Neuronal stem cell (in vitro differentiated cells): ENCODE measurements around the gene SAT1.

ENCODE experiments used
- DNase-seq: peaks from one replicate; pipeline ENCODE4 v3.0.0-alpha.2; 2013; ENCODE audit warnings: low spot score
- H2AFZ ChIP-seq: one replicate; pipeline ENCODE4 v1.6.1; 2013; ENCODE audit warnings: mild to moderate bottlenecking, low read length, inconsistent platforms
- H2AK5ac ChIP-seq: 2 replicates; pipeline ENCODE4 v1.6.1; 2013; ENCODE audit warnings: low read depth, mild to moderate bottlenecking, inconsistent platforms, low read length, moderate library complexity, mixed read lengths
- H2BK120ac ChIP-seq: 2 replicates; pipeline ENCODE4 v1.6.1; 2013; ENCODE audit warnings: low read depth, mild to moderate bottlenecking, inconsistent platforms, low read length, moderate library complexity, mixed read lengths
- H2BK12ac ChIP-seq: one replicate; pipeline ENCODE4 v1.6.1; 2013; ENCODE audit warnings: low read length, inconsistent platforms
- H2BK15ac ChIP-seq: 2 replicates; pipeline ENCODE4 v1.6.1; 2013; ENCODE audit warnings: mild to moderate bottlenecking, low read length, inconsistent platforms, mixed read lengths
- H2BK5ac ChIP-seq: one replicate; pipeline ENCODE4 v1.6.1; 2013; ENCODE audit warnings: inconsistent platforms, mild to moderate bottlenecking, low read length, moderate library complexity
- H3K14ac ChIP-seq: one replicate; pipeline ENCODE4 v1.6.1; 2013; ENCODE audit warnings: low read length, inconsistent platforms
- H3K18ac ChIP-seq: 2 replicates; pipeline ENCODE4 v1.6.1; 2013; ENCODE audit warnings: low read length, inconsistent platforms
- H3K23ac ChIP-seq: 2 replicates; pipeline ENCODE4 v1.6.1; 2013; ENCODE audit warnings: low read depth, mild to moderate bottlenecking, mixed read lengths, low read length, inconsistent platforms; ENCODE audit not compliant: poor library complexity
- H3K27ac ChIP-seq: replicated peaks from 3 replicates; pipeline ENCODE4 v1.5.1; 2013; ENCODE audit warnings: low read length, inconsistent platforms
- H3K27me3 ChIP-seq, 3 experiments: 2 replicates each; pipeline ENCODE4 v1.6.1; 2013; ENCODE audit warnings: low read length in 3 of 3, mild to moderate bottlenecking in 2 of 3, inconsistent platforms in 1 of 3, low read depth in 1 of 3, mixed read lengths in 1 of 3, moderate library complexity in 1 of 3; ENCODE audit not compliant: control insufficient read depth in 3 of 3, insufficient read depth in 3 of 3
- H3K36me3 ChIP-seq, 2 donors: replicated peaks in 1 of 2; 2 replicates each; pipeline ENCODE4 v1.6.1; 2013; ENCODE audit warnings: low read length in 2 of 2; ENCODE audit not compliant: control insufficient read depth in 2 of 2, insufficient read depth in 2 of 2
- H3K4ac ChIP-seq: 2 replicates; pipeline ENCODE4 v1.6.1; 2013; ENCODE audit warnings: inconsistent platforms, mild to moderate bottlenecking, low read length, moderate library complexity
- H3K4me1 ChIP-seq, 2 donors: 1 replicate in 1 of 2; 2 replicates in 1 of 2; pipeline ENCODE4 v1.6.1; 2013; ENCODE audit warnings: low read length in 2 of 2, low read depth in 1 of 2; ENCODE audit not compliant: control insufficient read depth in 2 of 2, insufficient read depth in 1 of 2
- H3K4me2 ChIP-seq: one replicate; pipeline ENCODE4 v1.6.1; 2013; ENCODE audit warnings: mild to moderate bottlenecking, low read length, inconsistent platforms; ENCODE audit not compliant: insufficient read depth, poor library complexity, severe bottlenecking
- H3K4me3 ChIP-seq, 2 donors: 2 replicates each; pipeline ENCODE4 v1.5.1; 2013; ENCODE audit warnings: low read length in 2 of 2, mild to moderate bottlenecking in 2 of 2, inconsistent platforms in 1 of 2, moderate library complexity in 1 of 2
- H3K79me1 ChIP-seq: one replicate; pipeline ENCODE4 v1.6.1; 2013; ENCODE audit warnings: low read depth, mild to moderate bottlenecking, inconsistent platforms, low read length, moderate library complexity
- H3K9ac ChIP-seq: one replicate; pipeline ENCODE4 v1.6.1; 2013; ENCODE audit warnings: mild to moderate bottlenecking, low read depth, low read length, inconsistent platforms; ENCODE audit not compliant: poor library complexity
- H3K9me3 ChIP-seq, 2 donors: replicated peaks in 1 of 2; 2 replicates each; pipeline versions ENCODE3 to v1.6.1; 2013; ENCODE audit warnings: low read length in 2 of 2, mild to moderate bottlenecking in 2 of 2, inconsistent platforms in 1 of 2, low read depth in 1 of 2, mixed read lengths in 1 of 2, moderate library complexity in 1 of 2; ENCODE audit not compliant: control insufficient read depth in 2 of 2, insufficient read depth in 1 of 2
- H4K8ac ChIP-seq: one replicate; pipeline ENCODE4 v1.6.1; 2013; ENCODE audit warnings: low read depth, mild to moderate bottlenecking, inconsistent platforms, low read length, moderate library complexity
- H4K91ac ChIP-seq: one replicate; pipeline ENCODE4 v1.6.1; 2013; ENCODE audit warnings: low read length, low read depth, mild to moderate bottlenecking, inconsistent platforms; ENCODE audit not compliant: poor library complexity
- WGBS, 2 donors: extraction: QIAGEN DNeasy Blood & Tissue Kit; methylation state at CpG; one replicate each; pipeline ENCODE4 v1.1.7; 2013; ENCODE audit warnings: missing lambda C conversion rate in 2 of 2, mixed read lengths in 1 of 2; ENCODE audit not compliant: insufficient read length in 2 of 2, insufficient replicate concordance in 1 of 2; ENCODE audit errors: extremely low coverage in 2 of 2; 5-methylcytosine and 5-hydroxymethylcytosine counted together

The SAT1 gene

GRCh38 chrX:23784470-23785331 is 1.7 kb downstream of the SAT1 start:
- Histone ChIP-seq H2BK12ac (no peak overlapping the region), H3K27ac (no peak overlapping the region), H3K23ac (no peak overlapping the region), H3K27me3 (no peaks in the 10 kb centered on the region), H3K4me1 (no peaks in the 10 kb centered on the region), H2BK120ac (no peak overlapping the region), H3K79me1 (no peaks in the 10 kb centered on the region), H3K9ac (no peak overlapping the region), H4K91ac (no peak overlapping the region), H3K4ac (no peak overlapping the region), H2BK5ac (no peak overlapping the region), H3K36me3 (peaks cover 0 to 16% of the 10 kb centered on the region in 2 donors), H2AK5ac (no peak overlapping the region), H2BK15ac (no peak overlapping the region), H2AFZ (no peak overlapping the region), H3K14ac (no peak overlapping the region), H4K8ac (no peak overlapping the region), H3K4me3 (no peak overlapping the region), H3K4me2 (no peak overlapping the region), H3K18ac (no peak overlapping the region), H3K9me3 (no peaks in the 10 kb centered on the region)
- no peak for DNase-seq
- WGBS, 2 donors: no CpG with 5 or more reads among the region's 8 CpGs

GRCh38 chrX:23785580-23785979 is 2.6 kb downstream of the SAT1 start:
- no peak overlapping the region for H3K9ac ChIP-seq
- H4K91ac ChIP-seq: no peak overlapping the region
- H3K36me3 ChIP-seq: peaks cover 0 to 16% of the 10 kb centered on the region in 2 donors
- DNase-seq: no peak
- H2AK5ac ChIP-seq: no peak overlapping the region
- no peak overlapping the region for H3K27ac ChIP-seq
- no peak overlapping the region for H2BK15ac ChIP-seq
- H4K8ac ChIP-seq: no peak overlapping the region
- no peaks in the 10 kb centered on the region for H3K9me3 ChIP-seq
- no peak overlapping the region for H3K4me2 ChIP-seq
- no peaks in the 10 kb centered on the region for H3K4me1 ChIP-seq
- H3K79me1 ChIP-seq: no peaks in the 10 kb centered on the region
- WGBS, 2 donors: no CpG with 5 or more reads among the region's 2 CpGs
- no peak overlapping the region for H2BK120ac ChIP-seq
- H3K4me3 ChIP-seq: no peak overlapping the region
- no peak overlapping the region for H3K18ac ChIP-seq
- H2BK5ac ChIP-seq: no peak overlapping the region
- H2AFZ ChIP-seq: no peak overlapping the region
- H3K4ac ChIP-seq: no peak overlapping the region
- no peak overlapping the region for H3K14ac ChIP-seq
- H3K27me3 ChIP-seq: no peaks in the 10 kb centered on the region
- no peak overlapping the region for H2BK12ac ChIP-seq
- no peak overlapping the region for H3K23ac ChIP-seq

- H3K14ac ChIP-seq: no peak overlapping the region
- H3K27ac ChIP-seq: no peak overlapping the region
- H2AK5ac ChIP-seq: no peak overlapping the region
- H3K4ac ChIP-seq: no peak overlapping the region
- no peak overlapping the region for H3K4me3 ChIP-seq
- H2BK15ac ChIP-seq: no peak overlapping the region
- H3K4me2 ChIP-seq: no peak overlapping the region
- H3K4me1 ChIP-seq: no peaks in the 10 kb centered on the region
- WGBS, 2 donors: no CpG with 5 or more reads among the region's 11 CpGs
- no peak overlapping the region for H2BK5ac ChIP-seq
- no peaks in the 10 kb centered on the region for H3K9me3 ChIP-seq
- H4K91ac ChIP-seq: no peak overlapping the region
- no peak overlapping the region for H4K8ac ChIP-seq
- H3K23ac ChIP-seq: no peak overlapping the region
- H3K79me1 ChIP-seq: no peaks in the 10 kb centered on the region
- no peaks in the 10 kb centered on the region for H3K27me3 ChIP-seq
- H2BK12ac ChIP-seq: no peak overlapping the region
- no peak overlapping the region for H2BK120ac ChIP-seq
- H3K36me3 ChIP-seq: peaks cover 0 to 16% of the 10 kb centered on the region in 2 donors
- no peak overlapping the region for H3K18ac ChIP-seq
- no peak for DNase-seq
- no peak overlapping the region for H2AFZ ChIP-seq
- no peak overlapping the region for H3K9ac ChIP-seq
These were observed 3.4 kb downstream of the SAT1 start for GRCh38 chrX:23786268-23786815.

- Histone ChIP-seq H4K91ac (no peak overlapping the region), H3K4ac (no peak overlapping the region), H3K9me3 (no peaks in the 10 kb centered on the region), H2BK120ac (no peak overlapping the region), H3K27me3 (no peaks in the 10 kb centered on the region), H2BK15ac (no peak overlapping the region), H2BK5ac (no peak overlapping the region), H2AFZ (no peak overlapping the region), H3K27ac (no peak overlapping the region), H3K4me1 (no peaks in the 10 kb centered on the region), H4K8ac (no peak overlapping the region), H3K18ac (no peak overlapping the region), H3K14ac (no peak overlapping the region), H3K23ac (no peak overlapping the region), H3K36me3 (peaks cover 0 to 16% of the 10 kb centered on the region in 2 donors), H2AK5ac (no peak overlapping the region), H3K9ac (no peak overlapping the region), H3K4me3 (no peak overlapping the region), H3K79me1 (no peaks in the 10 kb centered on the region), H2BK12ac (no peak overlapping the region), H3K4me2 (no peak overlapping the region)
- DNase-seq: no peak
- no CpG with 5 or more reads among the region's 2 CpGs for WGBS, 2 donors
These were observed 4.8 kb downstream of the SAT1 start for GRCh38 chrX:23787745-23788118.
